Pulmonary artery endothelial cell (primary cell): ENCODE measurements around the gene OPTN. TPM values are rescaled to one million over a fixed set of nuclear protein-coding genes. Genes with fewer than 3 reads are reported as not detected.
"Not testable (repeated sequence)": the region's sequence is repeated elsewhere in the genome, so short reads cannot be mapped to it uniquely, and the experiment has no call there.

Experiments
- DNase-seq: peaks from one replicate; pipeline ENCODE4 v3.0.0-alpha.2; 2011; ENCODE audit warnings: low read depth, low spot score
- total RNA-seq: library from RNA; depleted of rRNA; stranded (reverse); fragments of >200 nt; gene quantifications from 2 replicates; pipeline ENCODE4 v1.2.3, GENCODE V29; 2014

Gene OPTN
- total RNA-seq, 1 donor from 2014 or later = 59.9 TPM

DNA sequence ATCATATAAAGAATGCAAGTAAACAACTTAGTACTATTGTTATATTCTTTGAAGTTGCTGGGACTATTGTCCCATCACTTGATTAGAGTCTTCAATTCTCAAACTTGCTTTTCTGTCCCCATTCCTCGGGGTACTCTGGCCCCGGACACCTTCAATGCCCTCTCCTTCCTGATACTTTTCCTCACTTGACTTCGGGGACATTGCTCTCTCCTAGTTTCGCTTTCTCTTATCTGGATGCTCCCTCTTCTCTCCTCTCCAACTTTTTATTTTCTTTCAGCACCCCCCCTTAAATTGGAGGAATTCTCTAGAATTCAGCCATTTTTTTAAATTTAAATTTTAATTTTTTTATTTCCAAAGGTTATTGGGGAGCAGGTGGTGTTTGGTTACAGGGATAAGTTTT, 10.6 kb upstream of the OPTN start:
- DNase-seq = no peak

DNA sequence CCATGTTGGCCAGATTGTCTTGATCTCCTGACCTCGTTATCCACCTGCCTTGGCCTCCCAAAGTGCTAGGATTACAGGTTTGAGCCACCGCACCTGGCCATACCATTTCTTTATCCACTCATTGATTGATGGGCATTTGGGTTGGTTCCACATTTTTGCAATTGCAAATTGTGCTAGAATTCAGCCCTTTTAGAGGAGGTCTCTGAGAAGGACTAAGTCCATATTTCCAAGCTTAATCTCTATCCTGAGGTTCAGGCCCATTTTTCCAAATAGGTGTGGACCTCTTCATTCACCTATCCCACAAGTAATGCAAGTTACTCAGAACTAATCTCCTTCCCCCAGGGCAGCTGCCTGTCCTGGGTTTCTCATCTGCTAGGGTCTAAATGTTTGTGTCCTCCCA, 9.7 kb upstream of the OPTN start:
- no peak for DNase-seq

DNA sequence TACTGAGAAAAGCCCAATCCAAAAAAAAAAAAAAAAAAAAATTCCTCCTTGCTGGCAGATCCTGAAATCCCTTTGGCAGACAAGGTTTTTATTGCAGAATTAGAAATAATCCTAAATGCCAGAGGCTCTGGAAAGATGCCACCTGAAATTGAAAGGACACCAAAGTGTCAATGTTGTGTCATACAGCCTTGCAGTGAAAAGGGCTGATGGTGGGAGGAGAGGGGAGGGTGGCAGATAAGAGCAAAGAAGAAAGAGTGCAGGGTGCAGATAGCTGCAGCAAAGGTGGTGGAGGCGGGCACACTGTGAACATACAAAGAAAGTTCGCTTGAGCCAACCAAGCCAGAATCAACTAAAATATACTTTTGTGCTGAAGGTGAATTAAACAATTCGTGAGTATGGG, 8.2 kb upstream of the OPTN start:
- no peak for DNase-seq

DNA sequence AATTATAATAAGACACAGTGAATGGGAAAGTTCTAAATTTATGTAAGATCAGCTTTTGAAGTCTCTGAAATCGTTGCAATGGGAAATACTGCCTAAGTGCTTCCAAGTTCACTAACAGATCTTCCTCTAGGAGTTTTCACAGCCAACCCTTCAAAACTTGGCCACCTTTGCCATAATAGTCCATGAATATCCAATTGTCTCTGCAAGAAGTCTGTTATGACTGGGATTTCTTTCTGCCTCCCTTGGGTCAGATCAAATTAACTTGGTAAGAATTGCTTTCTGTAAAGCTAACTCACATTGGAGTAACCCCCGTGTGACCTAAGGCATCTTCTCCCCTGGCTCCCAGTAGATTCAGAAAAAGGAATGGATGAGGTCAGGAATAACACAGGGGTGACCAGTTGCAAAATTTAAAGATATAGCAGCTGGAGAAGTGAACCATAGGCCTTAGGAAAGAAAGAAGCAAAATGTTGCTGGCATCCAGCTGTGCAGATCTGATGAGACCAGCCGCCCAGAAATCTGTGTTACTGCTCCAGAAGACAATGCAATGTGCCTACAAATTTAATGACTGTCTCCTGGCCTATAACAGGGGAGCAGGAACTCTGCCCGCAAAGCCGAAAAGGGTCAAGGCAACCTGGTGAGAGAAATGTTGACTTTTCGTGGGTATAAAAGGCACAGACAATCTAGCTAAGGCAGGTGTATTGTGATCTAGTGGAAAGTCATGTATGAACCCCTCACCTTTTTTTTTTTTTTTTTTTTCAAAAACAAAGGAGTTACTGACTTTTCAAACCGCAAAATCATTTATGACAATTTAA, 7.5 kb upstream of the OPTN start:
- no peak for DNase-seq

DNA sequence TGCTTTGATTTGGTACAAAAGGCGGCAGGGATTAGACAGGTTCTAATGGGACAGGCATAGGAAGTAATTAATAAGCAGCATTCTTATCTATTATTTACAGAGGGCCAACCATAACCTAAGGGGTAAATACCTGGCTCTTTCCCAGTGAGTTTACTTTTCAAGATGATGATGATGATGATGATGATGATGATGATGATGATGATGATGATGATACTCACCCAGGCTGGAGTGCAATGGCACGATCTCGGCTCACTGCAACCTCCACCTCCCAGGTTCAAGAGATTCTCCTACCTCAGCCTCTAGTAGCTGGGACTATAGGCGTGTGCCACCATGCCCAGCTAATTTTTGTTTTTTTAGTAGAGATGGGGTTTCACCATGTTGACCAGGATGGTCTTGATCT, 5.9 kb upstream of the OPTN start:
- not testable (repeated sequence) for DNase-seq

DNA sequence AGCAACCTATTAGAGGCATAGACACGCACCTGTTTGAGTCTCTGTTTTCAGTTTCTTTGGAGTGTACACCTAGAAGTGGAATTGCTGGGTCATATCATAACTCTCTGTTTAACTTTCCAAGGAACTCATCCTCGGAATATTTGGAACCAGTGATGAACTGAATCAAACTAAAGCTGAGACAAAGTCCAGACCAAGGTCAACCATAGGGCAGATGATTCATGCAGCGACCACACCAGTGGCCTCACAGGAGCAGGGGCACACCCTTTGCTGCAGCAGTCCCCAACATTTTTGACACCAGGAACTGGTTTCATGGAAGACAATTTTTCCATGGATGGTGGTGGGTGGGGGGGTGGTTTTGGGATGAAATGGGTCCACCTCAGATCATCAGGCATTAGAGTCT, 4.9 kb upstream of the OPTN start:
- DNase-seq = no peak

DNA sequence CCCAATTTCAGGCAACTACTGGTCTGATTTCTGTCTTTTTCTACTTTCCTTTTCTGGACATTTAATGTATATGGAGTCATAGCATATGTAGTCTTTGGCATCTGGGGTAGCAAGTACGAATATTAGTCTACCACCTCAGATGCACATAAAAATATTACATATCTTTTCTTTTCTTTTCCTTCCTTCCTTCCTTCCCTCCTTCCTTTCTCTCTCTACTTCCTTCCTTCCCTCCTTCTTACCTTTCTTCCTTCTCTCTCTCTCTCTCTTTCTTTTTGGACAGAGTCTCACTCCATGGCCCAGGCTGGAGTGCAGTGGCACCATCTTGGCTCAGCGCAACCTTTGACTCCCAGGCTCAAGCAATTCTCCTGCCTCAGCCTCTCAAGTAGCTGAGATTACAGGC, 4.0 kb upstream of the OPTN start:
- DNase-seq = no peak

DNA sequence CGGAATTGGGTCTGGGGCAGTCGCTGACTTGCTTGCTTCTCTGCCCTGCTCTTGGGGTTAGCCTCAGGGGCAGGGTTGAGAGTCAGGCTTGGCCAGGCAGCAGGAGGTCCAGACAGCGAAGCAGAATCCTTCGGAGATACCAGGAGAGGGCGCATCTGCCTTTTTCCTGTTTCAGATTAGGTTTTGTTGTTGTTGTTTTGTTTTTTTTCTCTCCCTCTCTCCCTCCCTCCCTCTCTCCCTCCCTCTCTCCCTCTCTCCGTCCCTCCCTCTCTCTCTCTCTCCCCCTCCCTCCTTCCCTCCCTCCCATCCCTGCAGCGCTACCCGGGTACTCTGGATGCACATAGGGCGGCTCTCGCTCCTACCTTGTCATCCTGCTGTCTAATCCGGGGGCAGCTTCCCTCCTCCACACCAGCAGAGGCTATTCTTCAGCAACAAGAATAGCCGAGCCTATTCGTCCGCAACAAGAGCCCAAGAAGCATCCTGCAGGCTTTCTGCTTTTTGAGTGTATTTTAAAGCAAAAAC, 758 bp upstream of the OPTN start:
- DNase-seq = no peak

DNA sequence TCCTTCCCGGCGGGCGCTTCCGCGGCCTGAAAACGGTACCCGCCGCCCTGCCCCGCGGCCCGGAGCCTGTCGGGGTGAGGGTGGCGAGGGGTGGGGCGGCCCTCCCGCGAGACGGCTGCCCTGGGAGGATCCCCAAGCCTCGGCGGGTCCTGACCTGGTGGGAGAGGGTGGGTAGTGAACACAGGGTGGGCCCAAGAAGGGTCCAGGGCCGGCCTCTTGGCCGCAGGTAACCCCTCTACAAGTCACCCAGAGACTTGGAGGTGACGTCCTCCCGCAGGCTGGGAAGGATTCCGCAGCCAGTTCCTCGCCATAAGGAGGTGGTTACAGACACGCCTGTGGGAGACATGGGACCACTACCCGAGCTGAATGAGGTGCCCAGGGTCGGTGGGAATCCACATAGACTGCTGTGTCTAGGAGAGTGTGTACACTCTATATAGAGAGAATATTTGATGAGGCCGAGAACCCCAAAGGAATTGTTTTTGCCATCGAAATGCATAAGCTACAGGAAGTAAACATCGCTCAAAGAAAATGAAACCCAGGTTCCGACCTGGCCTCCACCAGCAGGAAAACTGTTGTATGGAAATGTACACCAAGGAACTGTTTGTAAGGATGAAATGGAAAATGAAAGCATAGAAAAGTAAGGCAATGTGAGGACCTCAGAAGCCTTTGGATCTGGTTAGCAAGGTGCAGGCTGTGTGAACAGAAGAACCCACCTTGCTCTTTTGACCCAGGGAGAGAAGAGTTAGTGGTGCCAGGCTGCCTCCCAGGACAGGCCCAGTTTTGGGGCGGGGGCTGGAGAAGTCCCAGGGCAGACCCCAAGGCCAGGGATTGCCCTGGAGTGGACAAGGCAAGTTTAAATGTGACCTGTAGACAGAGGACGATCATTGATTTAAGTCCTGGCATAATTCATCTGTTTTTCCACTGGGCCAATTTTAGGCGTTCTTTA, 659 bp downstream of the OPTN start:
- DNase-seq = no peak

DNA sequence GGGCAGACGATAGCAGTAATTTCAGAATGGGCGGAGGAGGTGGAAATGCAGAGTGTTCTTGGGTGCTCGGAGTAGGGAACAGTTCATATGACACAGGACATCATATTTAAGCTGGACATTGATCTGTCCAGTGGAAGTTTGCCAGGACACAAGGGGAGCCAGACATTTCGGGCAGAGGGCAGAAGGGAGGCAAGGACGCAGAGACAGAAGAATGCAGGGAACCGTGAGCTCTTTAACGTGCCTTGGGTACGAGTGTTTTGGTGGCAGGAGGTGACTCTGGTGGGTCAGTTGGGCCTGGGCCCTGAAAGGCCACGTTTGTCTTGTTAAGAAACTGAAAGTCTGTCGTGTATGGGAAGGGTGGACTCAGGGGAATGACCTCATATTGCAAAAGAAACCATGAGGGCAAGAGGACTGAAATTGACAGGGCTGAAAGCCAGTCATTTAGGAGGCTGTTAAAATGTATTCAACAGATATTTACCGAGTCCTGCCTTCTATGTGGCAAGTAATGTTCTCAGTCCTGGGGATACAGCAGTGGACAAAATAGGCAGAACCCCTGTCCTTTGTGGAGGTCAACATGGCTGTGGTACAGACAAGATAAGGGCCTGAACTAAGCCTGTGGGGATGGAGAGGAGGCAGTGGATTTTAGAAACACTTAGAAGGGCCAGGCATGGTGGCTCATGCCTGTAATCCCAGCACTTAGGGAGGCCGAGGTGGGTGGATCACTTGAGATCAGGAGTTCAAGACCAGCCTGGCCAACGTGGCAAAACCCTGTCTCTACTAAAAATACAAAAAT, 2.2 kb downstream of the OPTN start:
- DNase-seq = no peak

DNA sequence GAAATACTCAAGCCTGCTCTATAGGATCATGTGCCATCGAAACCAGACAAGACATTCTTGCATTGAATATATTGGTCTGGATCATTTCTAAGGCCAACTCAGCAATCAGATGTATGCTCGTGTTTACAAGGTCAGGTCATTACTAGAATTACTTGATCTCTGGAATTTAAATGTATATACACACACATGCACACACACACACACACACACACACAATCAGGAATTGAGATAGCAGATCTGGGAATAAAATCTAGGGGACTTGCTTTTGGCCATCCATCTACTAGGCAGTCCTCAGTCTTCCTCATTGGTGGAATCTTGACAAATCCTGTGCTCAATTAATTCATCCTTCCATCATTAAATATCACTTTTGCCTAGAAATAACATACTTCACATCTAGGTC, 3.6 kb downstream of the OPTN start:
- no peak for DNase-seq

DNA sequence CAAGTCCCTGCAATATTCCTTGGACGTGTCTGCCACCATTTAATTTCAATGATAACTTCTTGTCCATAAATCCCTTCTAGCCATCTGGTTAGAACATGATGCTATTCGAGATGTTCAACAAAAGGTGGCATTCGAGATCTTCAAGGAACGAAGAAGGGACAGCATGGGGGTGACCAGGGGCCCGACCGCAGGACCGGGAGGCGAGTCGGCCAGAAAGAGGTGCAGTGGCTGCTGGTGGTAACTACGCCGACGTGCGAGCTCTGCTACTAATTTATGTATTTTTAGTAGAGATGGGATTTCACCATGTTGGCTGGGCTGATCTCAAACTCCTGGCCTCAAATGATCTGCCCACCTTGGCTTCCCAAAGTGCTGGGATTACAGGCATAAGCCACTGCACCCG, 4.7 kb downstream of the OPTN start:
- no peak for DNase-seq

DNA sequence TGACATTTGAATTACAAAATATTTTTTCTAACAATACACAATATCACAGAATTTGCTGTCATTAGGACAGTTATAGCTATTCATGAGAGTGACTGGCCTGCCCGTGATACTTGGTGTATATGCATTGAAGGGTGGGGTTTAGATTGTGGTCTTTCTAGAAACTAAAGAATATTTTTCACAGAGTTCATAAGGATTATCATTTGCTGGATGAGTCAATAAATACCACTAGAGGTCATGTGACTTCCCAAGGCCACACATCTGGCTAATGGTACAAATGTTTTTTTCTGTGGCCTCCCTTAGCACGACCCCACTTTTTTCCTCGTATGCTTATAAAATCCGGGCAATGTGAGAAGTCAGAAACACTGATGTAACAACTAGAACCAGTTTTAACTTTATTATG, 5.2 kb downstream of the OPTN start:
- no peak for DNase-seq

DNA sequence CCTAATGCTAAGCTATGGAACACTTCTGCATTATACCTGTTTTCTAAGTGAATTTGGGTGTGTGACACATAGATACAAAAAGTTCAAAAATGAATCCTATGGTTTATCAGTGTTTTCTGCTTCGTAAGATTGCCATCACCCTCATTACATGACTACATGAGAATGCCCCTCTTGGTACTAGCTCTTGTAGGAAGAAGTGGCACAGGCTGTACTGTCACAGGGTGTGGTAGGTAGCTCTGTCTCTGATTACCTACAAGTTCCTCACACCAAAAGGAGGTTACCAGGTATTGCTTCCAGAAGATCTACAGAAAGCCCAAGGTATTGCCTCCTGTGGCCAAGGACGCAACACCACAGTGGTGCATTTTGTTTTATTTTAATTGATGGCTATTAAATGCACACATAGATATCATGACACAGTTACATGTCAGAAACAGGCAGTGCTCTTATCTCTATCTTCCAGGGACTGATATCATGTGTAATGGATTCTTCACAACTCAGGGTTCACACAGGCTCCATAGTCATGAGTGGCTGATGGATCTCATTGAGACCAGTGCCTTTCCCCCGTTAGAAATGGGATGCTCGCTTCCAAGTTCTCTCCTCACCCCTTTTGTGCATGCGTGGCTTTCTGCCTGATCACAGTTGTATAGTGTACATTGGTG, 6.6 kb downstream of the OPTN start:
- DNase-seq = no peak

DNA sequence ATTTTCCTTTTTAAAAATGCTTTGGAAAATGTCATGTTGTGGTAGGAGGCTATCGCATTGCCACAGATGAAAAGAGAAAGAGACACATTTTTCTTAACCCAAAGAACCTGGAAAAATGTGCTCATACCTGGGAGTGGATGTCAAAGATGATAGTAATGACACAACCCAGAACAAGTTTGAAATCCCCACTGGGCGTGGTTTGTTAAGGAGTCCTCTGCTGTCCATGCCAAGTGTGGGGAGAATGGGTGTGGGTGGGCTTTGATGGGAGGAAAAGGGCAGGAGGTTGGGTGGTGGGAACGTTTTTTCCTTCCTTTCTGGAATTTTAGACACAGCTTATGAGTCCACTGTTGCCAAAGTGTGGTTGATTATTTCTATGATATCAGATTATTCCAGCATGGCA, 10.9 kb downstream of the OPTN start:
- no peak for DNase-seq

DNA sequence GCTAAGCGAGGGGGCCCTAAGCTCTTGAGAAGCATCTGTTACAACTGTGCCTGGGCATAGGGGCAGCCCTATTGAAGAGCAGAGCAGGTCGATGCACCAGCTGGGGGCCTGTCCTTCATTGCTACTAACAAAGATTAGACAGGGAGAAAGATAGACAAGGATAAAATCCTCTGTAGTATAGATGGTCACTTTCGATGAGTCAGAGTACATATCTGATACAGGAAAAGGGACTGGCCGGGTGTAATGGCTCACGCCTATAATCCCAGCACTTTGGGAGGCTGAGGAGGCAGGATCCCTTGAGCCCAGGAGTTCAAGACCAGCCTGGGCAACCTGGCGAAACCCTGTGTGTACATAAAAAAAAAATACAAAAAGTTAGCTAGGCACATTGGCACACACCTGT, 13.6 kb downstream of the OPTN start:
- DNase-seq = no peak

DNA sequence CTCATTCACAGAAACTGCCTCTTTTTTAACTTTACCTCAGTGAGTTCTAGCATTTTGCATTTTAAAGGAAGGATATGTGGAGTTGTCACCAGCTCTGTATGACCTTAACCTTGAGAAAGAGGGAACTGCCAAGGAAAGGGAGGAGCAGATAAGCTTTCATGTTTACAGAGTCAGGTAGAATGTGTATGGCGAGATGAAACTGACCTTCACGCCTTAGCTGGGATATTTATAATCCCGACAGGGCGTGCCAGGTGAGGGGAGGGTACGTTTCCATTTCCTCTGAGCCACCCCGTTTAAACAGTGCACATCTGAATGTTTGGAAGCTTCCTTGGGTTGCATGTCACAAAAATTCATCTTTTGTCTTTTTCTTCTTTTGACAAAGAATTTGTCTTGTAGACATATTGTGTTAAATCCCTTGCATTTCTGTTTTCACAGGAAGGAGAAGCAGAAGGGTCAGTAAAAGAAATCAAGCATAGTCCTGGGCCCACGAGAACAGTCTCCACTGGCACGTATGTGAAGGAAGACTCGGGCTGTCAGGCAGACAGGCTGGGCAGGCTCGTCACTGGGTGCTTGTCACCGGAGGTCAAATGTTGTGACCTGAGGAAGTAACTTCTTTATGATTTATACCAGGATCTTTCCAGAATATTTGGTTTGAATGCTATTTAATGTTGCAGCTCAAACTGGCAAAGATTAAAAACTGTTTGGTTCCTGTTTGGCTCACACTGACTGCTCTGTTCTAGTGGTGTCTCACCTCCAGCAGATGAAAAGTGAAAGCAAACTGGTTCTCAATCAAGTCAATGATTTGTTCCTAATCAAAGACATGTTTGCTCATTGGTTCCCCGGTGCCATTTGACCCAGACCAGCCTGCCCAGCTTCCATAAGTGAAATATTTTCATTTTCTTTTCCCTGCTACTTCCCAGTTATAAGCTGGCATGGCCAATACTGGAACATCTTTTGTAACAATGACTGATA, 16.2 kb downstream of the OPTN start:
- no peak for DNase-seq

DNA sequence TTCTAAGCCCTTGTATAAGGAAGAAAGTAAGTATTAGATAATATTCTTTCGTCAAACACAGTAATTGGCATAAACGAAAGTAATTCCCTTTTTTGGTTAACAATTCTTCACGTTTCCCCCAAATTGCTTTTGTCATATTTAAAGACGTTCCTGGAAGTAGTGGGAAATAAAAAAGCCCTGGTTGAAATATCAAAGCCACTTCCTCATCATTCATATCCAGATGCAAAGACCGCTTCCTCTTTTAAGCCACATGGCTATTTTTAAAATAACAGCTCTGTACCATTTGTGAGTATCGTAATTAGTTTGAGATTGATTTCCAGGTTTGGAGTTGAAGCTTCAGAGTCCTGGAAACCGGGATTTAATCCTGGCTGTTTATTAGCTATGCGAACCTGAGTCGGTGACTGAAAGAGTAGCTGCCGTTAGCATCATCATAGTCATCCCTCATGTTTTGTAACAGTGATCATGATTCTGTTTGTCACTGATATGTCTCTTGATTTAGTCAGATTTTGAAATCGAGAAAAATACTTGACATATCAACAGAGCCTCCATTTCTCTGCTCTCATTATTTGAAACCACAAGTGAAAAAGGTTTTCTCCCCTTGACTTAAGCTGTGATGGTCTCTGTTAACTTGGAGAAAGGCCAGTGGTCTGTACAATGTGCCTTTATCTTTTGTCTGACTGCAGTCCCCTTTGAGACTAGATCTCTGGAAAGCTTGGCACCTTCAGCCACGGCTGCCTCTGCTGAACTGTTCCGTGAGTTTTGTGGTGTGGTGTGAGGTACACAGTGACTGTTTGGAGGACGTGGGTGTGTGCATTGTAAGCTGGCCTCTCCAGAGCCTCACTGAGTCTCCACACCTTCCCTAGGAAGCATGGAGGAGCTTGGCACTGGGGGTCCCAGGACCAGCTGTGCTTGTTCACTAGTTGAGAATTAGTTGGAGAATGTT, 18.1 kb downstream of the OPTN start:
- DNase-seq = no peak
